GM12892 (cell line): ENCODE data around the gene LGALS13.

Experiments
- POLR2A ChIP-seq: IDR thresholded peaks from 2 replicates; pipeline ENCODE4 v1.6.1; 2011; ENCODE audit warnings: low read depth, low read length, control low read depth
- POLR2AphosphoS5 ChIP-seq: IDR thresholded peaks from 2 replicates; pipeline ENCODE4 v1.6.1; 2011; ENCODE audit warnings: low read depth, low read length, control low read depth

DNA sequence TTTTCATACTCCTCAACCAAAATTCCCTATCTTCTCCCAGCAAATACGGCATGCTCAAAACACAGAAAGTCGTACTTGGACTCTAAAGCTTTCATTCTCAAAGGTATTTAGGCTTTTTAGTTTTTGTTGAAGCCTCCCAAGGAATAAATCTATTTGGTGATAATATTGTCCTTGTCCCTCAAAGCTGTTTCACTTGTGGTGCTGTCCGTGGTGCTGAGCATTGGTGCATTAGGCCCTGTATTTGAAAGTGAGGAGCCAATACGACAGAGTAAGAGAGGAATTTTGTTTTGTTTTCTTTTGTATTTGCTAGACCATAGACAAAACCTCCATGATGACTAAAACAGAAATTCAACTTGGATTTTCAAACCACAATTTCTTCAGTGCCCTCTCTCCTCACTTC lies 3.2 kb upstream of the LGALS13 start:
- TF ChIP-seq POLR2A = no peak
- TF ChIP-seq POLR2AphosphoS5 = no peak
